SK-N-SH treated with all-trans-retinoic acid at 6 μM for 48 hours (cell line): ENCODE results near the gene DNAL1.

ENCODE experiments used
- ATAC-seq: fragments of 200-7000 bp; cut with Tn5 transposase; 3 replicates; pipeline ENCODE4 v1.9.1; 2020; ENCODE audit warnings: mild to moderate bottlenecking, moderate library complexity
- ARNTL ChIP-seq: fragments of 450-650 bp; formaldehyde crosslinking; IDR thresholded peaks from 2 replicates; pipeline ENCODE4 v1.5.0; 2020; ENCODE audit warnings: low read depth, mild to moderate bottlenecking, moderate library complexity, borderline replicate concordance
- BACH2 ChIP-seq: fragments of 250-450 bp; sonication (Bioruptor Pico); IDR thresholded peaks from 2 replicates; pipeline ENCODE4 v1.9.0; 2021; ENCODE audit warnings: mild to moderate bottlenecking, borderline replicate concordance
- CSDC2 ChIP-seq: fragments of 250-450 bp; sonication (Bioruptor Pico); IDR thresholded peaks from 2 replicates; pipeline ENCODE4 v1.5.0; 2020; ENCODE audit warnings: mild to moderate bottlenecking, moderate library complexity
- GLIS3 ChIP-seq: fragments of 250-450 bp; sonication (Bioruptor Pico); IDR thresholded peaks from 2 replicates; pipeline ENCODE4 v1.5.0; 2020; ENCODE audit warnings: mild to moderate bottlenecking, moderate library complexity
- ISL1 ChIP-seq: fragments of 250-450 bp; sonication (Bioruptor Pico); IDR thresholded peaks from 2 replicates; pipeline ENCODE4 v2.1.2; 2022; ENCODE audit warnings: mild to moderate bottlenecking, moderate library complexity
- OSR1 ChIP-seq: fragments of 250-450 bp; sonication (Bioruptor Pico); IDR thresholded peaks from 2 replicates; pipeline ENCODE4 v1.8.0; 2022; ENCODE audit warnings: moderate library complexity, mild to moderate bottlenecking, inconsistent platforms
- PPARA ChIP-seq: fragments of 250-450 bp; sonication (Bioruptor Pico); IDR thresholded peaks from 2 replicates; pipeline ENCODE4 v1.5.0; 2020; ENCODE audit warnings: mild to moderate bottlenecking, borderline replicate concordance
- RARB ChIP-seq: fragments of 250-450 bp; sonication (Bioruptor Pico); IDR thresholded peaks from 2 replicates; pipeline ENCODE4 v1.8.0; 2021; ENCODE audit warnings: mild to moderate bottlenecking, moderate library complexity
- SNAI2 ChIP-seq: fragments of 250-450 bp; sonication (Bioruptor Pico); IDR thresholded peaks from 2 replicates; pipeline ENCODE4 v1.5.0; 2020; ENCODE audit warnings: mild to moderate bottlenecking, moderate library complexity
- TCF4 ChIP-seq: fragments of 250-450 bp; sonication (Bioruptor Pico); IDR thresholded peaks from 2 replicates; pipeline ENCODE4 v1.8.0; 2021; ENCODE audit warnings: mild to moderate bottlenecking, moderate library complexity, borderline replicate concordance
- TOX ChIP-seq: fragments of 250-450 bp; sonication (Bioruptor Pico); IDR thresholded peaks from 2 replicates; pipeline ENCODE4 v1.8.0; 2021; ENCODE audit warnings: mild to moderate bottlenecking, moderate library complexity, borderline replicate concordance
- ZC3H10 ChIP-seq: fragments of 250-450 bp; sonication (Bioruptor Pico); IDR thresholded peaks from 2 replicates; pipeline ENCODE4 v1.5.1; 2021; ENCODE audit warnings: mild to moderate bottlenecking, moderate library complexity
- ZFP3 ChIP-seq: fragments of 250-450 bp; sonication (Bioruptor Pico); IDR thresholded peaks from 2 replicates; pipeline ENCODE4 v1.5.0; 2020; ENCODE audit warnings: mild to moderate bottlenecking, moderate library complexity
- ZFP30 ChIP-seq: fragments of 450-650 bp; formaldehyde crosslinking; IDR thresholded peaks from 2 replicates; pipeline ENCODE4 v1.5.0; 2022; ENCODE audit warnings: mild to moderate bottlenecking, moderate library complexity
- ZNF565 ChIP-seq: fragments of 450-650 bp; formaldehyde crosslinking; conservative IDR thresholded peaks from 2 replicates; pipeline ENCODE4 v1.5.0; 2020; ENCODE audit warnings: low read depth, mild to moderate bottlenecking, moderate library complexity
- ZNF70 ChIP-seq: fragments of 450-650 bp; formaldehyde crosslinking; IDR thresholded peaks from 2 replicates; pipeline ENCODE4 v1.5.0; 2020; ENCODE audit warnings: mild to moderate bottlenecking, moderate library complexity
- ZNF8 ChIP-seq: fragments of 450-650 bp; formaldehyde crosslinking; IDR thresholded peaks from 2 replicates; pipeline ENCODE4 v1.5.0; 2020; ENCODE audit warnings: mild to moderate bottlenecking, moderate library complexity
- TF ChIP-seq, protein P1 (sequence below): fragments of 250-450 bp; sonication (Bioruptor Pico); IDR thresholded peaks from 2 replicates; pipeline ENCODE4 v1.5.0; 2020; ENCODE audit warnings: mild to moderate bottlenecking, moderate library complexity
- TF ChIP-seq, protein P2 (sequence below): fragments of 250-450 bp; sonication (Bioruptor Pico); IDR thresholded peaks from 2 replicates; pipeline ENCODE4 v1.8.0; 2020; ENCODE audit warnings: mild to moderate bottlenecking, moderate library complexity, borderline replicate concordance
- TF ChIP-seq, protein P3 (sequence below): fragments of 250-450 bp; sonication (Bioruptor Pico); IDR thresholded peaks from 2 replicates; pipeline ENCODE4 v1.8.0; 2021; ENCODE audit warnings: low read depth, mild to moderate bottlenecking, moderate library complexity, borderline replicate concordance
- TF ChIP-seq, protein P4 (sequence below): fragments of 250-450 bp; sonication (Bioruptor Pico); IDR thresholded peaks from 2 replicates; pipeline ENCODE4 v1.5.1; 2020; ENCODE audit warnings: low read depth, mild to moderate bottlenecking, moderate library complexity

Gene DNAL1

DNA sequence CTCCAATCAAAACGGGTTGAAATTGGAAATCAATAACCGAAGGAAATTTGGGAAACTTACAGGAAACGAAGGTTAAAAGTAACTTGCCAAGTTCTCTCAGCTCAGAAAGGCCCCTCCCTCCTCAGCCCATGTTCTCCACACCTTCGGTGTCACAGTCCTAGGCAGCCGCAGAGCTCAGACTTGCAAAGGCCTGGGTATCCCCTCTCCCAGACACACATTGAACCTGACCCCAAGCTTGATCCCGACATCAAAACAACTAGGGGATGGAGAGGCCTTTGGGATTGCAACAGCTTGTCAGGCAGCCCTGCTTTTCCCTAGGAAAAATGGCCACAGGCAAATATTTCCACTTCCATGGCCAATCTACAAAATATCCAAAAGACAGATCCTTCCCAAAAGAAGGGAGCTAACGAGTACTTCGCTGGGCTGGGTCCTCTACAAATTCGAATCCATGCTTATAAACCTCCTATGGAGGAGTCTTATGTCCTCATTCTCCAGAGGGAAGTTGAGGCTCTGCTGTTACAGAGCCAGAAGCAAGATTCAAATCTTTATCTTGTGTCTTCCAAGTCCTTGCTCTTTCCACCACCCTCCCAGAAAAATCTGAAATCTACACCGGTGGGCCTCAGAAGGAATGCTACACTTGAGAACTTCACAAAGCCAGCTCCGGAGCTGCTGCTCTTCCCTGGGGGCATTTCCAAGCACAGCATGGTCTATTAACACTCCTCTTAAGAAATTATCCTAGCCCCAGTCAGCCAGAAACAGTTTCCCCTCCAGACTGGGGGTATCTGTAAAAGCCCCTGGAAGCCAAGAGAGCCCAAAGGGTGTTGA is 105.1 kb downstream of the DNAL1 start:
- TF ChIP-seq ZFP3 (CRISPR knock-in tag) (no peak), OSR1 (CRISPR knock-in tag) (no peak), PPARA (CRISPR knock-in tag) (no peak), ARNTL (CRISPR knock-in tag) (no peak), BACH2 (CRISPR knock-in tag) (no peak), SNAI2 (CRISPR knock-in tag) (no peak), ZNF8 (no peak)
- TF ChIP-seq, protein P1, sequence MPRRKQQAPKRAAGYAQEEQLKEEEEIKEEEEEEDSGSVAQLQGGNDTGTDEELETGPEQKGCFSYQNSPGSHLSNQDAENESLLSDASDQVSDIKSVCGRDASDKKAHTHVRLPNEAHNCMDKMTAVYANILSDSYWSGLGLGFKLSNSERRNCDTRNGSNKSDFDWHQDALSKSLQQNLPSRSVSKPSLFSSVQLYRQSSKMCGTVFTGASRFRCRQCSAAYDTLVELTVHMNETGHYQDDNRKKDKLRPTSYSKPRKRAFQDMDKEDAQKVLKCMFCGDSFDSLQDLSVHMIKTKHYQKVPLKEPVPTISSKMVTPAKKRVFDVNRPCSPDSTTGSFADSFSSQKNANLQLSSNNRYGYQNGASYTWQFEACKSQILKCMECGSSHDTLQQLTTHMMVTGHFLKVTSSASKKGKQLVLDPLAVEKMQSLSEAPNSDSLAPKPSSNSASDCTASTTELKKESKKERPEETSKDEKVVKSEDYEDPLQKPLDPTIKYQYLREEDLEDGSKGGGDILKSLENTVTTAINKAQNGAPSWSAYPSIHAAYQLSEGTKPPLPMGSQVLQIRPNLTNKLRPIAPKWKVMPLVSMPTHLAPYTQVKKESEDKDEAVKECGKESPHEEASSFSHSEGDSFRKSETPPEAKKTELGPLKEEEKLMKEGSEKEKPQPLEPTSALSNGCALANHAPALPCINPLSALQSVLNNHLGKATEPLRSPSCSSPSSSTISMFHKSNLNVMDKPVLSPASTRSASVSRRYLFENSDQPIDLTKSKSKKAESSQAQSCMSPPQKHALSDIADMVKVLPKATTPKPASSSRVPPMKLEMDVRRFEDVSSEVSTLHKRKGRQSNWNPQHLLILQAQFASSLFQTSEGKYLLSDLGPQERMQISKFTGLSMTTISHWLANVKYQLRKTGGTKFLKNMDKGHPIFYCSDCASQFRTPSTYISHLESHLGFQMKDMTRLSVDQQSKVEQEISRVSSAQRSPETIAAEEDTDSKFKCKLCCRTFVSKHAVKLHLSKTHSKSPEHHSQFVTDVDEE = no peak
- TF ChIP-seq, protein P2, sequence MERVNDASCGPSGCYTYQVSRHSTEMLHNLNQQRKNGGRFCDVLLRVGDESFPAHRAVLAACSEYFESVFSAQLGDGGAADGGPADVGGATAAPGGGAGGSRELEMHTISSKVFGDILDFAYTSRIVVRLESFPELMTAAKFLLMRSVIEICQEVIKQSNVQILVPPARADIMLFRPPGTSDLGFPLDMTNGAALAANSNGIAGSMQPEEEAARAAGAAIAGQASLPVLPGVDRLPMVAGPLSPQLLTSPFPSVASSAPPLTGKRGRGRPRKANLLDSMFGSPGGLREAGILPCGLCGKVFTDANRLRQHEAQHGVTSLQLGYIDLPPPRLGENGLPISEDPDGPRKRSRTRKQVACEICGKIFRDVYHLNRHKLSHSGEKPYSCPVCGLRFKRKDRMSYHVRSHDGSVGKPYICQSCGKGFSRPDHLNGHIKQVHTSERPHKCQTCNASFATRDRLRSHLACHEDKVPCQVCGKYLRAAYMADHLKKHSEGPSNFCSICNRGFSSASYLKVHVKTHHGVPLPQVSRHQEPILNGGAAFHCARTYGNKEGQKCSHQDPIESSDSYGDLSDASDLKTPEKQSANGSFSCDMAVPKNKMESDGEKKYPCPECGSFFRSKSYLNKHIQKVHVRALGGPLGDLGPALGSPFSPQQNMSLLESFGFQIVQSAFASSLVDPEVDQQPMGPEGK (CRISPR knock-in tag) = no peak
- ATAC-seq = no peak

DNA sequence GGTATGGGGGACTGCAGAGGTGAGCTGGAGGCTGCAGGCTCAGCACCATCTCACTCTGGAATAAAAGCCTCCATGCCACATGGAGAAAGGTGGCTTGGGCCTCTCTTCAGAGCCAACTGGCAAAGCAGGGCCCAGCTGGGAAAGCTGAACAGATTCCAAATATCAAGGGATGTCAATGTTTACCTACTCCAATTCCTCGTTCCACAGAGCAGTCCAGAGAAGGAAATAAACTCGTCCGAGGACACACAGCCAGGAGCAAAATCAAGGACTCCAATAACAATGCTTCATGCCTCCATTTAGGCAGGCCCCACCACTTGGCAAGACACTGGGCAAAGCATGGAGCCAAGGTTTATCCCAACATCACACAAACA is 105.7 kb downstream of the DNAL1 start:
- no peak for TF ChIP-seq ZNF70 (CRISPR knock-in tag)
- no peak for TF ChIP-seq ZFP30 (CRISPR knock-in tag)
- TF ChIP-seq ZC3H10 (CRISPR knock-in tag) = no peak
- TF ChIP-seq ARNTL (CRISPR knock-in tag) = no peak
- no peak for TF ChIP-seq TOX (CRISPR knock-in tag)
- no peak for TF ChIP-seq RARB
- TF ChIP-seq, protein P3, sequence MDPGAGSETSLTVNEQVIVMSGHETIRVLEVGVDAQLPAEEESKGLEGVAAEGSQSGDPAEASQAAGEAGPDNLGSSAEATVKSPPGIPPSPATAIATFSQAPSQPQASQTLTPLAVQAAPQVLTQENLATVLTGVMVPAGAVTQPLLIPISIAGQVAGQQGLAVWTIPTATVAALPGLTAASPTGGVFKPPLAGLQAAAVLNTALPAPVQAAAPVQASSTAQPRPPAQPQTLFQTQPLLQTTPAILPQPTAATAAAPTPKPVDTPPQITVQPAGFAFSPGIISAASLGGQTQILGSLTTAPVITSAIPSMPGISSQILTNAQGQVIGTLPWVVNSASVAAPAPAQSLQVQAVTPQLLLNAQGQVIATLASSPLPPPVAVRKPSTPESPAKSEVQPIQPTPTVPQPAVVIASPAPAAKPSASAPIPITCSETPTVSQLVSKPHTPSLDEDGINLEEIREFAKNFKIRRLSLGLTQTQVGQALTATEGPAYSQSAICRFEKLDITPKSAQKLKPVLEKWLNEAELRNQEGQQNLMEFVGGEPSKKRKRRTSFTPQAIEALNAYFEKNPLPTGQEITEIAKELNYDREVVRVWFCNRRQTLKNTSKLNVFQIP = no peak
- no peak for TF ChIP-seq ZNF565
- TF ChIP-seq PPARA (CRISPR knock-in tag) = no peak
- TF ChIP-seq TCF4 (CRISPR knock-in tag) = no peak
- TF ChIP-seq OSR1 (CRISPR knock-in tag) = no peak
- no peak for TF ChIP-seq CSDC2 (CRISPR knock-in tag)
- TF ChIP-seq ZFP3 (CRISPR knock-in tag) = no peak
- no peak for TF ChIP-seq BACH2 (CRISPR knock-in tag)

DNA sequence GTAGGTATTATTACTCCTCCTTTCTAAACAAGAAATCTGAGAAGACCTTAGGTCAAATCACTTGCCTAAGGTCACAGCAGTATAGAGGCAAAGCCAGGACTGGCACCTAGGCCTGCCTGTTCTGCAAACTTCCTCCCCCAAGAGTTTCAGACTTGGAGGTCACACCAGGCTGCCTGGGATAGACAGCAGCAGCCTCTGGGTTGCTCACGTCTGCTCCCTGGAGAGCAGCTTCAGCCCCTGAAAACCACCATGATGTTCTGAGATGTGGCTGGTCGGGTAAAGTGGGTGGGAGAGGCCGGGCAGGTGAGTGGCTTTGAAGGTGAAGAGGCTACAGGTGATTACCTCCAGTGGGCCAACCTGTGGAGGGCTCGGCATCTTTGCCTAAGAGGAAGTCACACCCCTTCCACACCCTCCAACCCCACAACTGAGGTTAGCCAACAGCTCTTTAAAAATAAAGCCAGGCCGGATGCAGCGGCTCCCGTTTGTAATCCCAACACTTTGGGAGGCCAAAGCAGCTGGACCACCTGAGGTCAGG is 106.4 kb downstream of the DNAL1 start:
- no peak for ATAC-seq
- TF ChIP-seq ZC3H10 (CRISPR knock-in tag) = no peak
- TF ChIP-seq ZNF70 (CRISPR knock-in tag) = no peak
- no peak for TF ChIP-seq RARB
- no peak for TF ChIP-seq BACH2 (CRISPR knock-in tag)
- TF ChIP-seq ZNF565 = no peak
- TF ChIP-seq TOX (CRISPR knock-in tag) = no peak
- TF ChIP-seq ISL1 (CRISPR knock-in tag) = no peak
- TF ChIP-seq CSDC2 (CRISPR knock-in tag) = no peak
- no peak for TF ChIP-seq ARNTL (CRISPR knock-in tag)
- no peak for TF ChIP-seq OSR1 (CRISPR knock-in tag)
- no peak for TF ChIP-seq GLIS3 (CRISPR knock-in tag)
- no peak for TF ChIP-seq ZNF8
- no peak for TF ChIP-seq PPARA (CRISPR knock-in tag)
- TF ChIP-seq ZFP3 (CRISPR knock-in tag) = no peak
- no peak for TF ChIP-seq TCF4 (CRISPR knock-in tag)
- TF ChIP-seq ZFP30 (CRISPR knock-in tag) = no peak
- TF ChIP-seq, protein P1 = no peak
- TF ChIP-seq, protein P2 (CRISPR knock-in tag) = no peak
- TF ChIP-seq, protein P4, sequence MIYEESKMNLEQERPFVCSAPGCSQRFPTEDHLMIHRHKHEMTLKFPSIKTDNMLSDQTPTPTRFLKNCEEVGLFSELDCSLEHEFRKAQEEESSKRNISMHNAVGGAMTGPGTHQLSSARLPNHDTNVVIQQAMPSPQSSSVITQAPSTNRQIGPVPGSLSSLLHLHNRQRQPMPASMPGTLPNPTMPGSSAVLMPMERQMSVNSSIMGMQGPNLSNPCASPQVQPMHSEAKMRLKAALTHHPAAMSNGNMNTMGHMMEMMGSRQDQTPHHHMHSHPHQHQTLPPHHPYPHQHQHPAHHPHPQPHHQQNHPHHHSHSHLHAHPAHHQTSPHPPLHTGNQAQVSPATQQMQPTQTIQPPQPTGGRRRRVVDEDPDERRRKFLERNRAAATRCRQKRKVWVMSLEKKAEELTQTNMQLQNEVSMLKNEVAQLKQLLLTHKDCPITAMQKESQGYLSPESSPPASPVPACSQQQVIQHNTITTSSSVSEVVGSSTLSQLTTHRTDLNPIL = no peak
- TF ChIP-seq, all 23 proteins: peak for 0

More for the DNA sequence above, 105.7 kb downstream of the DNAL1 start:
- no peak for ATAC-seq
